ENCODE results near the gene GMDS. TPM values are rescaled to one million over a fixed set of nuclear protein-coding genes. Genes with fewer than 3 reads are reported as not detected.

GMDS gene
- total and polyA plus RNA-seq, 2 of the 4 experiments (the other 2 are of a cell fraction) = 7.3 to 21.9 TPM

GRCh38 chr6:1598886-1599285 is 646.5 kb downstream of the GMDS start:
- Histone ChIP-seq H4K91ac (ENCODE audit: insufficient read depth, low read depth, low read length) (no peak overlapping the region), H3K27ac (ENCODE audit: insufficient read depth, low read length) (no peak overlapping the region), H4K20me1 (ENCODE audit: insufficient read depth, low read length) (no peaks in the 10 kb centered on the region), H2BK20ac (ENCODE audit: low read depth, low read length) (no peak overlapping the region), H3K23ac (ENCODE audit: low read depth, low read length) (no peak overlapping the region), H3K9me3 (ENCODE audit: control insufficient read depth, insufficient read depth, low read length) (no peaks in the 10 kb centered on the region), H2BK15ac (ENCODE audit: low read depth, low read length) (no peak overlapping the region), H3K27me3 (ENCODE audit: control insufficient read depth, insufficient read depth, low read length) (peaks cover 11% of the 10 kb centered on the region), H3K14ac (replicated peaks; ENCODE audit: low read depth, low read length) (no peak overlapping the region), H3K56ac (ENCODE audit: extremely low read depth, insufficient read depth, low read length) (no peak overlapping the region), H3K9me1 (ENCODE audit: insufficient read depth, low read length) (no peaks in the 10 kb centered on the region), H3K36me3 (ENCODE audit: control insufficient read depth, insufficient read depth, low read length) (no peaks in the 10 kb centered on the region), H3K4ac (ENCODE audit: low read depth, low read length) (no peak overlapping the region), H4K8ac (ENCODE audit: low read depth in 2 of 2, low read length in 2 of 2) (no peak overlapping the region), H2AK5ac (ENCODE audit: low read depth, low read length) (no peak overlapping the region; the same call in 1 of the 2 replicates), H2AFZ (replicated peaks; ENCODE audit: low read length, poor library complexity) (no peak overlapping the region), H3K4me3 (ENCODE audit: insufficient read depth, low read depth, low read length) (no peak overlapping the region), H3K4me2 (ENCODE audit: low read depth, low read length) (no peak overlapping the region), H2AK9ac (replicated peaks; ENCODE audit: low read depth, low read length, poor library complexity) (no peak overlapping the region), H2BK120ac (ENCODE audit: low read depth, low read length) (no peak overlapping the region), H3K4me1 (ENCODE audit: control insufficient read depth, insufficient read depth, low read length) (peaks cover 11% of the 10 kb centered on the region), H2BK5ac (ENCODE audit: low read depth, low read length, poor library complexity, severe bottlenecking) (no peak overlapping the region), H3K18ac (ENCODE audit: low read depth, low read length) (no peak overlapping the region), H3K79me1 (ENCODE audit: low read depth in 1 of 2, low read length in 2 of 2) (no peaks in the 10 kb centered on the region), H4K5ac (ENCODE audit: low read depth, low read length) (no peak overlapping the region), H3K9ac (ENCODE audit: low read depth, low read length) (no peak overlapping the region)
- TF ChIP-seq CEBPB (IDR thresholded peaks at IDR 0.05; ENCODE audit: low read depth, low read length) (no peak), CHD1 (IDR thresholded peaks at IDR 0.05; ENCODE audit: low read depth, low read length) (no peak), POLR2A (IDR thresholded peaks at IDR 0.05; ENCODE audit: low read depth, low read length) (no peak), CTCF (conservative IDR thresholded peaks at IDR 0.05; ENCODE audit: low read depth, low read length) (no peak), MAZ (IDR thresholded peaks at IDR 0.05; ENCODE audit: borderline replicate concordance, low read depth, low read length) (no peak), ELK1 (IDR thresholded peaks at IDR 0.05; ENCODE audit: borderline replicate concordance, low read depth, low read length) (no peak), USF2 (IDR thresholded peaks at IDR 0.05; ENCODE audit: low read depth, low read length) (no peak)
- POLR2A ChIA-PET (ENCODE audit: unreplicated experiment) = interaction anchor here (0.5 kb wide), 1 partner anchor 840 kb away, joined by 3 read pairs; no protein-coding TSS in a partner anchor
- DNase-seq = no peak
- BruUV-seq (replicated peaks) = no TSS peak
- in situ Hi-C loops (cut with MboI; ENCODE audit: low sequenced_read_pairs) = loop anchor here (10.0 kb wide), 2 partner anchors 506 to 1156 kb away; partner anchors contain the start of gene MYLK4
- CTCF ChIA-PET = no interaction called here
- dilution Hi-C loops (cut with HindIII; ENCODE audit: low sequenced_read_pairs, unreplicated experiment) = no loop called here
- ATAC-seq (ENCODE audit: low read depth) = no peak
- intact Hi-C loops (cut with micrococcal nuclease) = loop anchor here (5.0 kb wide), 1 partner anchor 1388 kb away; no protein-coding TSS in a partner anchor
- 99% methylated on average over 15 of the region's 24 CpGs; no CpG with 5 or more reads in 1 of the 2 experiments for WGBS, 2 experiments (ENCODE audit: extremely low coverage in 2 of 2, insufficient read length in 1 of 2)
